ENCODE results near the gene ZAP70.

The ZAP70 gene

DNA sequence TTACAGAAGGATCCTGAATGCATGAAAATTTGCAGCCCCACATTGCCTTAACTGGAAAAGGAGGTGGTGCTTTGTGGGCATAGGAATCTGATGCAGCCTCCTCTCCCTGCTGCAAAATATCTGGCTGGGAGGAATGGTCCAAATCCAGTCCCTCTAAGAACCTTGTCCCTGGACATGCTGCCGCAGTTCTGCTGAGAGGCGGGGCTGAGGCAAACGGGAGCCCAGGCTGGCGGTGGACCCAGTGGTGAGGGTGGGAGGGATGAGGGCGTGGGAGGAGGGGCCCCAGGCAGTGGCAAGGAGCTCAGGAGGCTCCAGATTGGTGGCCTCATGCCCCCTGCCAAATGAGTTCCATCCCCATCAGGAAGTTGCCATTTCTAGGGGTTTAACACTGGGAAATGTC lies 36.2 kb downstream of the ZAP70 start:
- Histone ChIP-seq H3K27ac (ENCODE audit: low read depth, low read length) (no peak overlapping the region), H3K79me2 (ENCODE audit: insufficient read depth, low read length) (no peaks in the 10 kb centered on the region), H3K9ac (ENCODE audit: low read length) (no peak overlapping the region), H3K9me3 (ENCODE audit: insufficient read depth, low read length) (no peaks in the 10 kb centered on the region), H3K36me3 (ENCODE audit: low read length) (peaks cover 4% of the 10 kb centered on the region; the same call in 1 of the 2 replicates), H2AFZ (ENCODE audit: low read depth, low read length, severe bottlenecking) (no peak overlapping the region), H3K4me2 (ENCODE audit: low read depth, low read length, poor library complexity, severe bottlenecking) (no peak overlapping the region), H3K27me3 (ENCODE audit: low read length) (no peaks in the 10 kb centered on the region), H3K4me3 (ENCODE audit: insufficient read depth, low read length, poor library complexity, severe bottlenecking) (no peak overlapping the region), H3F3A (ENCODE audit: insufficient read depth) (no peaks in the 10 kb centered on the region), H3K9me2 (replicated peaks; ENCODE audit: insufficient read depth, low read length) (no peaks in the 10 kb centered on the region), H4K20me1 (ENCODE audit: low read depth, low read length) (no peaks in the 10 kb centered on the region)
- no peak for TF ChIP-seq EZH2phosphoT487 (conservative IDR thresholded peaks at IDR 0.05; ENCODE audit: low read length)
- TF ChIP-seq, protein P1, sequence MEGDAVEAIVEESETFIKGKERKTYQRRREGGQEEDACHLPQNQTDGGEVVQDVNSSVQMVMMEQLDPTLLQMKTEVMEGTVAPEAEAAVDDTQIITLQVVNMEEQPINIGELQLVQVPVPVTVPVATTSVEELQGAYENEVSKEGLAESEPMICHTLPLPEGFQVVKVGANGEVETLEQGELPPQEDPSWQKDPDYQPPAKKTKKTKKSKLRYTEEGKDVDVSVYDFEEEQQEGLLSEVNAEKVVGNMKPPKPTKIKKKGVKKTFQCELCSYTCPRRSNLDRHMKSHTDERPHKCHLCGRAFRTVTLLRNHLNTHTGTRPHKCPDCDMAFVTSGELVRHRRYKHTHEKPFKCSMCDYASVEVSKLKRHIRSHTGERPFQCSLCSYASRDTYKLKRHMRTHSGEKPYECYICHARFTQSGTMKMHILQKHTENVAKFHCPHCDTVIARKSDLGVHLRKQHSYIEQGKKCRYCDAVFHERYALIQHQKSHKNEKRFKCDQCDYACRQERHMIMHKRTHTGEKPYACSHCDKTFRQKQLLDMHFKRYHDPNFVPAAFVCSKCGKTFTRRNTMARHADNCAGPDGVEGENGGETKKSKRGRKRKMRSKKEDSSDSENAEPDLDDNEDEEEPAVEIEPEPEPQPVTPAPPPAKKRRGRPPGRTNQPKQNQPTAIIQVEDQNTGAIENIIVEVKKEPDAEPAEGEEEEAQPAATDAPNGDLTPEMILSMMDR (IDR thresholded peaks at IDR 0.05; ENCODE audit: insufficient read depth, low read length, poor library complexity, severe bottlenecking), result no peak

DNA sequence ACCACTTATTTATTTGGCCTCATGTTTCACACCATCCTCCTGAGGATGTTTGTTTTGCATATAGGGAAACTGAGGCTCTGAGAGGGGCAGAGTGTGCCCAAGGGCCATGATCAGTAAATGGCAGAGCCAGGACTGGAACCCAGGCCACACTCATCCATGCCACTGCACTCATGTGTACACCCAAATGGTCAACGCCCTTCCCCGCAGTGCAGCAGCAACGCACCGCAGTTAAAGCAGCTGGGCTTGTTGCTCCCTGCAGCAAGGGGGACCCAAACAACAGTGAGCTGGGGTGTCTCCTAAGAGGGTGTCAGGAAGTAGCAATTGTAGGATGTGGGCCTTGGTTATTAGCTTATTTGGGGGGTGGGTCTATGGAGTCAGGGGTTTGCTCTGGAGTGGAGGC lies 36.6 kb downstream of the ZAP70 start:
- Histone ChIP-seq H3K27ac (ENCODE audit: low read depth, low read length) (no peak overlapping the region), H2AFZ (ENCODE audit: low read depth, low read length, severe bottlenecking) (no peak overlapping the region), H3K27me3 (ENCODE audit: low read length) (no peaks in the 10 kb centered on the region), H3K36me3 (ENCODE audit: low read length) (peaks cover 4% of the 10 kb centered on the region; the same call in 1 of the 2 replicates), H3K9me2 (replicated peaks; ENCODE audit: insufficient read depth, low read length) (no peaks in the 10 kb centered on the region), H3F3A (ENCODE audit: insufficient read depth) (no peaks in the 10 kb centered on the region), H3K4me3 (ENCODE audit: insufficient read depth, low read length, poor library complexity, severe bottlenecking) (no peak overlapping the region), H3K9ac (ENCODE audit: low read length) (no peak overlapping the region), H4K20me1 (ENCODE audit: low read depth, low read length) (no peaks in the 10 kb centered on the region), H3K9me3 (ENCODE audit: insufficient read depth, low read length) (no peaks in the 10 kb centered on the region), H3K4me2 (ENCODE audit: low read depth, low read length, poor library complexity, severe bottlenecking) (no peak overlapping the region), H3K79me2 (ENCODE audit: insufficient read depth, low read length) (no peaks in the 10 kb centered on the region)
- TF ChIP-seq, protein P1 (IDR thresholded peaks at IDR 0.05; ENCODE audit: insufficient read depth, low read length, poor library complexity, severe bottlenecking), result no peak
- TF ChIP-seq EZH2phosphoT487 (conservative IDR thresholded peaks at IDR 0.05; ENCODE audit: low read length), result no peak

DNA sequence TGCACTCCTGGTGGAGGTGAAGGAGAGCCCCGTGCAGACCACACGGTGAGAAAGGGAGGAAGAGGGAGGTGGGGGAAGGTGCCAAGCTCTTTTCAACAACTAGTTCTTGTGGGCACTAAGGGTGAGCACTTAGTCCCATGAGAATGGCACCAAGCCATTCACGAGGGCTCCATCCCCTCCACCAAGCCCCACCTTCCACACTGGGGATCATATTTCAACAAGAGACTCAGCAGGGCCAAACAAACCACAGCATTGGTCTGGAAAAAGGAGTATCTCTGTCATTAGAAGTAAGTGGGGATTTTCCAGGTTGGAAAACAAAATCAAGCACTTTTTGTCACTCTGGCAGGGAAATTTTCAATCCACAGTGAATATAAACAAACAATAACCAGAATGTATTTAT lies 38.4 kb downstream of the ZAP70 start:
- Histone ChIP-seq H3K9me2 (replicated peaks; ENCODE audit: insufficient read depth, low read length) (no peaks in the 10 kb centered on the region), H3F3A (ENCODE audit: insufficient read depth) (no peaks in the 10 kb centered on the region), H2AFZ (ENCODE audit: low read depth, low read length, severe bottlenecking) (no peak overlapping the region), H3K36me3 (ENCODE audit: low read length) (peaks cover 4% of the 10 kb centered on the region; the same call in 1 of the 2 replicates), H3K9me3 (ENCODE audit: insufficient read depth, low read length) (no peaks in the 10 kb centered on the region), H3K4me2 (ENCODE audit: low read depth, low read length, poor library complexity, severe bottlenecking) (no peak overlapping the region), H4K20me1 (ENCODE audit: low read depth, low read length) (no peaks in the 10 kb centered on the region), H3K27me3 (ENCODE audit: low read length) (no peaks in the 10 kb centered on the region), H3K79me2 (ENCODE audit: insufficient read depth, low read length) (no peaks in the 10 kb centered on the region), H3K27ac (ENCODE audit: low read depth, low read length) (no peak overlapping the region), H3K9ac (ENCODE audit: low read length) (no peak overlapping the region), H3K4me3 (ENCODE audit: insufficient read depth, low read length, poor library complexity, severe bottlenecking) (no peak overlapping the region)
- TF ChIP-seq, protein P1 (IDR thresholded peaks at IDR 0.05; ENCODE audit: insufficient read depth, low read length, poor library complexity, severe bottlenecking), result no peak
- TF ChIP-seq EZH2phosphoT487 (conservative IDR thresholded peaks at IDR 0.05; ENCODE audit: low read length), result no peak

Data from SU-DHL-6 (cell line).